ENCODE measurements around the gene NPFF.

NPFF gene

GRCh38 chr12:53478865-53479264, 28.4 kb downstream of the NPFF start:
- DNase-seq (ENCODE audit: low spot score), result no peak
- no peak for TF ChIP-seq CTCF (IDR thresholded peaks at IDR 0.05; ENCODE audit: extremely low read depth, missing control alignments)

DNA sequence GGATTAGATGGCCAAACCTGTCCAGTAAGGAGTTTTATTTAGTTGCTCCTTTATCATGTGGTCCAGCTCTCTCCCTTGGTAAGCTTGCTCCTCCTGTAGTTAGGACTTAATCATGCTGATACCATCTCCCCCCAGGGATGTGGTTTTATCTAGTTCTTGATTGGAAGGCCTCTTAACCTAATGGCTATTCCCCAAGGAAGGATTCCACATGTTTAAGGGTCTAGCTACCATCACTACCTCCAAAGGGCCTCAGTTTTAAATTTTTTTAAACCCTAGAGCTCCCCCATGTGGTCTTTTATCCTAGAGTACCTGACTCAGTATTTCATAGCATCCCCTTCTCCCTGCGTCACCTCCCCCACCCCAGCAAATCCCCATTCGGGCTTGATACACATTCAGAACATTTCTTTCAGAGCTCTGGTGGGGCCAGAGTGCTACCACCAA, 30.5 kb downstream of the NPFF start:
- no peak for DNase-seq (ENCODE audit: low spot score)
- TF ChIP-seq CTCF (IDR thresholded peaks at IDR 0.05; ENCODE audit: extremely low read depth, missing control alignments), result no peak

GRCh38 chr12:53474819-53475218, 32.5 kb downstream of the NPFF start:
- TF ChIP-seq CTCF (IDR thresholded peaks at IDR 0.05; ENCODE audit: extremely low read depth, missing control alignments), result no peak
- no peak for DNase-seq (ENCODE audit: low spot score)

GRCh38 chr12:53474077-53474476, 33.2 kb downstream of the NPFF start:
- no peak for TF ChIP-seq CTCF (IDR thresholded peaks at IDR 0.05; ENCODE audit: extremely low read depth, missing control alignments)

GRCh38 chr12:53472056-53472582, 35.2 kb downstream of the NPFF start:
- TF ChIP-seq CTCF (IDR thresholded peaks at IDR 0.05; ENCODE audit: extremely low read depth, missing control alignments), result no peak
- no peak for DNase-seq (ENCODE audit: low spot score)

More at GRCh38 chr12:53474077-53474476, 33.2 kb downstream of the NPFF start:
- DNase-seq (ENCODE audit: low spot score), result no peak

- TF ChIP-seq CTCF (IDR thresholded peaks at IDR 0.05; ENCODE audit: extremely low read depth, missing control alignments), result no peak
- DNase-seq (ENCODE audit: low spot score), result no peak
Observed at GRCh38 chr12:53468282-53468681, 39.0 kb downstream of the NPFF start.

GRCh38 chr12:53467880-53468279, 39.4 kb downstream of the NPFF start:
- no peak for TF ChIP-seq CTCF (IDR thresholded peaks at IDR 0.05; ENCODE audit: extremely low read depth, missing control alignments)
- no peak for DNase-seq (ENCODE audit: low spot score)
